GM12878 (cell line): ENCODE measurements around the gene KIRREL3.

ENCODE experiments used
- CTCF ChIP-seq, 3 experiments: IDR thresholded peaks in 2 of 3; conservative IDR thresholded peaks in 1 of 3; 2 replicates each; pipeline ENCODE4 v1.5.1; 2011; ENCODE audit warnings: low read depth in 3 of 3, low read length in 3 of 3, mild to moderate bottlenecking in 3 of 3, control low read depth in 2 of 3, moderate library complexity in 2 of 3, inconsistent platforms in 1 of 3, mixed read lengths in 1 of 3; ENCODE audit not compliant: control insufficient read depth in 2 of 3, insufficient read depth in 1 of 3; ENCODE audit errors: extremely low read depth in 1 of 3
- ELK1 ChIP-seq: IDR thresholded peaks from 2 replicates; pipeline ENCODE4 v1.6.1; 2012; ENCODE audit warnings: low read depth, low read length, improper control_type of control experiment
- EZH2 ChIP-seq: IDR thresholded peaks from 2 replicates; pipeline ENCODE4 v1.6.1; 2012; ENCODE audit warnings: low read depth, mild to moderate bottlenecking, control low read depth, inconsistent platforms, low read length, borderline replicate concordance; ENCODE audit not compliant: control insufficient read depth
- IRF5 ChIP-seq: fragments of 450-650 bp; IDR thresholded peaks from 2 replicates; pipeline ENCODE4 v1.6.1; 2017; ENCODE audit warnings: borderline replicate concordance
- NBN ChIP-seq: fragments of 450-650 bp; IDR thresholded peaks from 2 replicates; pipeline ENCODE4 v1.6.1; 2016
- NR2F1 ChIP-seq: fragments of 450-650 bp; conservative IDR thresholded peaks from 2 replicates; pipeline ENCODE4 v1.6.1; 2017; ENCODE audit warnings: mild to moderate bottlenecking
- NRF1 ChIP-seq: conservative IDR thresholded peaks from 2 replicates; pipeline ENCODE4 v1.6.1; 2011; ENCODE audit warnings: mild to moderate bottlenecking, low read depth, low read length, improper control_type of control experiment
- POLR2A ChIP-seq: IDR thresholded peaks from 2 replicates; pipeline ENCODE4 v1.6.1; 2011; ENCODE audit warnings: low read depth, mild to moderate bottlenecking, low read length
- POLR2AphosphoS5 ChIP-seq: IDR thresholded peaks from 2 replicates; pipeline ENCODE4 v1.6.1; 2011; ENCODE audit warnings: mild to moderate bottlenecking, low read length, inconsistent platforms
- SPI1 ChIP-seq: IDR thresholded peaks from 2 replicates; pipeline ENCODE4 v1.6.1; 2011; ENCODE audit warnings: low read depth, mild to moderate bottlenecking, low read length, moderate library complexity, borderline replicate concordance; ENCODE audit not compliant: insufficient read depth
- TAF1 ChIP-seq: IDR thresholded peaks from 2 replicates; pipeline ENCODE4 v1.6.1; 2011; ENCODE audit warnings: mild to moderate bottlenecking, low read depth, low read length, borderline replicate concordance
- TBL1XR1 ChIP-seq: IDR thresholded peaks from 2 replicates; pipeline ENCODE4 v1.6.1; 2012; ENCODE audit warnings: low read depth, low read length, improper control_type of control experiment
- TCF12 ChIP-seq: IDR thresholded peaks from 2 replicates; pipeline ENCODE4 v1.6.1; 2011; ENCODE audit warnings: low read depth, mild to moderate bottlenecking, low read length
- ZBTB11 ChIP-seq: fragments of 450-650 bp; formaldehyde crosslinking; IDR thresholded peaks from 2 replicates; pipeline ENCODE4 v1.5.0; 2022; ENCODE audit warnings: mild to moderate bottlenecking, missing genetic modification characterization

GRCh38 chr11:126653040-126653439 lies 347.5 kb downstream of the KIRREL3 start:
- no peak for TF ChIP-seq TCF12
- no peak for TF ChIP-seq POLR2A
- no peak for TF ChIP-seq SPI1
- no peak for TF ChIP-seq TAF1
- no peak for TF ChIP-seq POLR2AphosphoS5
- TF ChIP-seq CTCF (IDR thresholded peaks at IDR 0.05 in 2 of 3, conservative IDR thresholded peaks at IDR 0.05 in 1 of 3; ENCODE audit: control insufficient read depth in 2 of 3, extremely low read depth in 1 of 3, insufficient read depth in 1 of 3, low read depth in 3 of 3, low read length in 3 of 3): no peak
- no peak for TF ChIP-seq TBL1XR1
- no peak for TF ChIP-seq ZBTB11 (CRISPR knock-in tag)
- no peak for TF ChIP-seq EZH2
- TF ChIP-seq ELK1: no peak
- no peak for TF ChIP-seq IRF5
- no peak for TF ChIP-seq NRF1
- TF ChIP-seq NBN: no peak
- no peak for TF ChIP-seq NR2F1
